Measurements from ENCODE around the gene CD3G. TPM values are rescaled to one million over a fixed set of nuclear protein-coding genes. Genes with fewer than 3 reads are reported as not detected.
"Not testable (repeated sequence)": the region's sequence is repeated elsewhere in the genome, so short reads cannot be mapped to it uniquely, and the experiment has no call there.

CD3G gene
- total RNA-seq, 1 experiment from 2014 or later, result not detected

- DNase-seq (ENCODE audit: low spot score), result no peak
Measured at GRCh38 chr11:118379497-118379896, 35.4 kb downstream of the CD3G start.

- DNase-seq (ENCODE audit: low spot score), result no peak
Measured at GRCh38 chr11:118380571-118380970, 36.4 kb downstream of the CD3G start.

GRCh38 chr11:118382954-118383353, 38.8 kb downstream of the CD3G start:
- no peak for DNase-seq (ENCODE audit: low spot score)

- DNase-seq (ENCODE audit: low spot score), result no peak
Measured at GRCh38 chr11:118383657-118384056, 39.5 kb downstream of the CD3G start.

GRCh38 chr11:118396097-118396501, 52.0 kb downstream of the CD3G start:
- no peak for DNase-seq (ENCODE audit: low spot score)

GRCh38 chr11:118397448-118397847, 53.3 kb downstream of the CD3G start:
- DNase-seq (ENCODE audit: low spot score), result no peak

- DNase-seq (ENCODE audit: low spot score), result no peak
Measured at GRCh38 chr11:118398791-118399559, 54.8 kb downstream of the CD3G start.

GRCh38 chr11:118401151-118401879, 57.2 kb downstream of the CD3G start, which contains the start of gene ATP5MG:
Gene ATP5MG (plus strand): TSS chr11:118401606. CDS start chr11:118401666, 60 bp downstream.
- DNase-seq (ENCODE audit: low spot score), result peak; percentile 81

GRCh38 chr11:118401880-118402590, 57.9 kb downstream of the CD3G start:
- peak; percentile 17 for DNase-seq (ENCODE audit: low spot score)

- not testable (repeated sequence) for DNase-seq (ENCODE audit: low spot score)
Measured at GRCh38 chr11:118402594-118402993, 58.5 kb downstream of the CD3G start.

Other genes starting within 250 kb of the CD3G start
- gene SCN4B, start 191.5 kb upstream of the CD3G start, total RNA-seq (2014; rRNA removed; shearing (Covaris generic)), result 2.5 and 3.9 TPM in 2 replicates
- gene SCN2B, start 167.7 kb upstream of the CD3G start, total RNA-seq (2014; rRNA removed; shearing (Covaris generic)), result not detected in 2 replicates
- not detected in 2 replicates for gene JAML, start 119.3 kb upstream of the CD3G start, total RNA-seq (2014; rRNA removed; shearing (Covaris generic))
- 9.8 and 10.4 TPM in 2 replicates for gene MPZL3, start 92.0 kb upstream of the CD3G start, total RNA-seq (2014; rRNA removed; shearing (Covaris generic))
- gene MPZL2, start 80.0 kb upstream of the CD3G start, total RNA-seq (2014; rRNA removed; shearing (Covaris generic)), result 1.0 and 1.7 TPM in 2 replicates
- gene CD3E, start 39.6 kb upstream of the CD3G start, total RNA-seq (2014; rRNA removed; shearing (Covaris generic)), result not detected in 2 replicates
- gene CD3D, start 1.6 kb upstream of the CD3G start, total RNA-seq (2014; rRNA removed; shearing (Covaris generic)), result not detected in 2 replicates
- 39.6 and 45.1 TPM in 2 replicates for gene UBE4A, start 15.3 kb downstream of the CD3G start, total RNA-seq (2014; rRNA removed; shearing (Covaris generic))
- gene ATP5MG, start 57.3 kb downstream of the CD3G start, total RNA-seq (2014; rRNA removed; shearing (Covaris generic)), result 59.3 and 94.8 TPM in 2 replicates
- gene KMT2A, start 92.1 kb downstream of the CD3G start, total RNA-seq (2014; rRNA removed; shearing (Covaris generic)), result 11.9 and 15.2 TPM in 2 replicates
- gene TTC36, start 183.1 kb downstream of the CD3G start, total RNA-seq (2014; rRNA removed; shearing (Covaris generic)), result 0.19 TPM in 1 of 2 replicates, not detected in the other
- 8.9 and 13.8 TPM in 2 replicates for gene TMEM25, start 186.8 kb downstream of the CD3G start, total RNA-seq (2014; rRNA removed; shearing (Covaris generic))
- gene IFT46, start 221.6 kb downstream of the CD3G start, total RNA-seq (2014; rRNA removed; shearing (Covaris generic)), result 48.3 and 61.1 TPM in 2 replicates
- gene ARCN1, start 228.1 kb downstream of the CD3G start, total RNA-seq (2014; rRNA removed; shearing (Covaris generic)), result 126 and 172 TPM in 2 replicates

Data from H4 (cell line).